SK-N-SH treated with all-trans-retinoic acid at 6 μM for 48 hours (cell line): ENCODE data around the gene NGDN.

Experiments used
- ATAC-seq: fragments of 200-7000 bp; cut with Tn5 transposase; 3 replicates; pipeline ENCODE4 v1.9.1; 2020; ENCODE audit warnings: mild to moderate bottlenecking, moderate library complexity
- BACH2 ChIP-seq: fragments of 250-450 bp; sonication (Bioruptor Pico); IDR thresholded peaks from 2 replicates; pipeline ENCODE4 v1.9.0; 2021; ENCODE audit warnings: mild to moderate bottlenecking, borderline replicate concordance
- CREB5 ChIP-seq: fragments of 250-450 bp; sonication (Bioruptor Pico); IDR thresholded peaks from 2 replicates; pipeline ENCODE4 v1.5.1; 2020; ENCODE audit warnings: low read depth, mild to moderate bottlenecking, moderate library complexity
- CSDC2 ChIP-seq: fragments of 250-450 bp; sonication (Bioruptor Pico); IDR thresholded peaks from 2 replicates; pipeline ENCODE4 v1.5.0; 2020; ENCODE audit warnings: mild to moderate bottlenecking, moderate library complexity
- ESRRG ChIP-seq: fragments of 250-450 bp; sonication (Bioruptor Pico); IDR thresholded peaks from 2 replicates; pipeline ENCODE4 v1.6.1; 2021; ENCODE audit warnings: mild to moderate bottlenecking
- GLIS3 ChIP-seq: fragments of 250-450 bp; sonication (Bioruptor Pico); IDR thresholded peaks from 2 replicates; pipeline ENCODE4 v1.5.0; 2020; ENCODE audit warnings: mild to moderate bottlenecking, moderate library complexity
- ISL1 ChIP-seq: fragments of 250-450 bp; sonication (Bioruptor Pico); IDR thresholded peaks from 2 replicates; pipeline ENCODE4 v2.1.2; 2022; ENCODE audit warnings: mild to moderate bottlenecking, moderate library complexity
- OSR1 ChIP-seq: fragments of 250-450 bp; sonication (Bioruptor Pico); IDR thresholded peaks from 2 replicates; pipeline ENCODE4 v1.8.0; 2022; ENCODE audit warnings: moderate library complexity, mild to moderate bottlenecking, inconsistent platforms
- PPARA ChIP-seq: fragments of 250-450 bp; sonication (Bioruptor Pico); IDR thresholded peaks from 2 replicates; pipeline ENCODE4 v1.5.0; 2020; ENCODE audit warnings: mild to moderate bottlenecking, borderline replicate concordance
- TCF4 ChIP-seq: fragments of 250-450 bp; sonication (Bioruptor Pico); IDR thresholded peaks from 2 replicates; pipeline ENCODE4 v1.8.0; 2021; ENCODE audit warnings: mild to moderate bottlenecking, moderate library complexity, borderline replicate concordance
- TOX ChIP-seq: fragments of 250-450 bp; sonication (Bioruptor Pico); IDR thresholded peaks from 2 replicates; pipeline ENCODE4 v1.8.0; 2021; ENCODE audit warnings: mild to moderate bottlenecking, moderate library complexity, borderline replicate concordance
- ZC3H10 ChIP-seq: fragments of 250-450 bp; sonication (Bioruptor Pico); IDR thresholded peaks from 2 replicates; pipeline ENCODE4 v1.5.1; 2021; ENCODE audit warnings: mild to moderate bottlenecking, moderate library complexity
- ZFP3 ChIP-seq: fragments of 250-450 bp; sonication (Bioruptor Pico); IDR thresholded peaks from 2 replicates; pipeline ENCODE4 v1.5.0; 2020; ENCODE audit warnings: mild to moderate bottlenecking, moderate library complexity
- ZNF565 ChIP-seq: fragments of 450-650 bp; formaldehyde crosslinking; conservative IDR thresholded peaks from 2 replicates; pipeline ENCODE4 v1.5.0; 2020; ENCODE audit warnings: low read depth, mild to moderate bottlenecking, moderate library complexity
- ZNF70 ChIP-seq: fragments of 450-650 bp; formaldehyde crosslinking; IDR thresholded peaks from 2 replicates; pipeline ENCODE4 v1.5.0; 2020; ENCODE audit warnings: mild to moderate bottlenecking, moderate library complexity
- ZNF8 ChIP-seq: fragments of 450-650 bp; formaldehyde crosslinking; IDR thresholded peaks from 2 replicates; pipeline ENCODE4 v1.5.0; 2020; ENCODE audit warnings: mild to moderate bottlenecking, moderate library complexity
- TF ChIP-seq, protein P1 (sequence below): fragments of 250-450 bp; sonication (Bioruptor Pico); IDR thresholded peaks from 2 replicates; pipeline ENCODE4 v1.8.0; 2020; ENCODE audit warnings: mild to moderate bottlenecking, moderate library complexity, borderline replicate concordance
- TF ChIP-seq, protein P2 (sequence below): fragments of 250-450 bp; sonication (Bioruptor Pico); IDR thresholded peaks from 2 replicates; pipeline ENCODE4 v1.5.0; 2020; ENCODE audit warnings: mild to moderate bottlenecking, moderate library complexity
- TF ChIP-seq, protein P3 (sequence below): fragments of 250-450 bp; sonication (Bioruptor Pico); IDR thresholded peaks from 2 replicates; pipeline ENCODE4 v1.8.0; 2021; ENCODE audit warnings: low read depth, mild to moderate bottlenecking, moderate library complexity, borderline replicate concordance
- TF ChIP-seq, protein P4 (sequence below): fragments of 250-450 bp; sonication (Bioruptor Pico); IDR thresholded peaks from 2 replicates; pipeline ENCODE4 v1.5.1; 2021; ENCODE audit warnings: mild to moderate bottlenecking, moderate library complexity

Gene NGDN

DNA sequence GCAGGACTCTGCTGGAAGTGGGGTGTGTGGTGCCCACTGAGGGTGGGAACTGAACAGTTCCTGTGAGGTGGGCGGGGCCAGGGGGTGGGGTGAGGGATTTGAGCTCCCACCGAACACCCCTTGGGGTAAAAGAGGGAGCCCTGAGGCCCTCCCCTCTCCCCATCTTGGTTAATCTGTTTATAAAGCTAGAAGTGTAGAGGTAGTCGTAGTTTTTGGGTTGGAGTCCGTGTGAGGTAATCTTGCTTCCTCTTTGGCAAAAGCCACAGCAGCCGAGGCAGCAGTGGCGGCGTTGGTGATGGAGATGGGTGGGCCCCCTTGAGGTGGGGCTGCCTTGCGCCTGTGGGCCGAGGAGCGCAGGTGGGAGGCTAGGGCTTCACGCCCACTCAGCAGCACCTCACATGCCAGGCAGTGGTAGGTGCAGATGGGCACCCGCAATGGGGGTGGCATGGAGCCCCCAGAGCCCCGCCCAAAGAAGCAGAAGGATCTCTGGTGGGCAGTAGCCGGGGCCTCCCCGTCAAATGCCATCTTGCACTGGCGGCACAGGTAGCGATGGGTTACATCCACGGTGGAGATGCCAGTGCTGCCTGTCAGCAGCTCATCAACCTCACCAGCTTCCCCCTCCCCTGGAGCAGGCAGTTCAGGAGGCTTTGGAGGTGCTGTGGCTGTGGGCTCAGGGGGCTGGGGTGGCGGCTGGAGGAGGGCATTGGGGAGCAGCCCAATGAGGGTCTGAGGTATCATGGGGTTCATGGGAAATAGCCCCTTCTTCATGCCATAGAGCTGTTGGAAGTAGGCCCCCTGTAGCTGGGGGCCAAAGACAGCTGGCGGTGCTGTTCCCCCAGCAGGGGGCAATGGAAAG, 52.5 kb downstream of the NGDN start (continued):
- TF ChIP-seq, protein P1, sequence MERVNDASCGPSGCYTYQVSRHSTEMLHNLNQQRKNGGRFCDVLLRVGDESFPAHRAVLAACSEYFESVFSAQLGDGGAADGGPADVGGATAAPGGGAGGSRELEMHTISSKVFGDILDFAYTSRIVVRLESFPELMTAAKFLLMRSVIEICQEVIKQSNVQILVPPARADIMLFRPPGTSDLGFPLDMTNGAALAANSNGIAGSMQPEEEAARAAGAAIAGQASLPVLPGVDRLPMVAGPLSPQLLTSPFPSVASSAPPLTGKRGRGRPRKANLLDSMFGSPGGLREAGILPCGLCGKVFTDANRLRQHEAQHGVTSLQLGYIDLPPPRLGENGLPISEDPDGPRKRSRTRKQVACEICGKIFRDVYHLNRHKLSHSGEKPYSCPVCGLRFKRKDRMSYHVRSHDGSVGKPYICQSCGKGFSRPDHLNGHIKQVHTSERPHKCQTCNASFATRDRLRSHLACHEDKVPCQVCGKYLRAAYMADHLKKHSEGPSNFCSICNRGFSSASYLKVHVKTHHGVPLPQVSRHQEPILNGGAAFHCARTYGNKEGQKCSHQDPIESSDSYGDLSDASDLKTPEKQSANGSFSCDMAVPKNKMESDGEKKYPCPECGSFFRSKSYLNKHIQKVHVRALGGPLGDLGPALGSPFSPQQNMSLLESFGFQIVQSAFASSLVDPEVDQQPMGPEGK (CRISPR knock-in tag) = no peak
- TF ChIP-seq, protein P2, sequence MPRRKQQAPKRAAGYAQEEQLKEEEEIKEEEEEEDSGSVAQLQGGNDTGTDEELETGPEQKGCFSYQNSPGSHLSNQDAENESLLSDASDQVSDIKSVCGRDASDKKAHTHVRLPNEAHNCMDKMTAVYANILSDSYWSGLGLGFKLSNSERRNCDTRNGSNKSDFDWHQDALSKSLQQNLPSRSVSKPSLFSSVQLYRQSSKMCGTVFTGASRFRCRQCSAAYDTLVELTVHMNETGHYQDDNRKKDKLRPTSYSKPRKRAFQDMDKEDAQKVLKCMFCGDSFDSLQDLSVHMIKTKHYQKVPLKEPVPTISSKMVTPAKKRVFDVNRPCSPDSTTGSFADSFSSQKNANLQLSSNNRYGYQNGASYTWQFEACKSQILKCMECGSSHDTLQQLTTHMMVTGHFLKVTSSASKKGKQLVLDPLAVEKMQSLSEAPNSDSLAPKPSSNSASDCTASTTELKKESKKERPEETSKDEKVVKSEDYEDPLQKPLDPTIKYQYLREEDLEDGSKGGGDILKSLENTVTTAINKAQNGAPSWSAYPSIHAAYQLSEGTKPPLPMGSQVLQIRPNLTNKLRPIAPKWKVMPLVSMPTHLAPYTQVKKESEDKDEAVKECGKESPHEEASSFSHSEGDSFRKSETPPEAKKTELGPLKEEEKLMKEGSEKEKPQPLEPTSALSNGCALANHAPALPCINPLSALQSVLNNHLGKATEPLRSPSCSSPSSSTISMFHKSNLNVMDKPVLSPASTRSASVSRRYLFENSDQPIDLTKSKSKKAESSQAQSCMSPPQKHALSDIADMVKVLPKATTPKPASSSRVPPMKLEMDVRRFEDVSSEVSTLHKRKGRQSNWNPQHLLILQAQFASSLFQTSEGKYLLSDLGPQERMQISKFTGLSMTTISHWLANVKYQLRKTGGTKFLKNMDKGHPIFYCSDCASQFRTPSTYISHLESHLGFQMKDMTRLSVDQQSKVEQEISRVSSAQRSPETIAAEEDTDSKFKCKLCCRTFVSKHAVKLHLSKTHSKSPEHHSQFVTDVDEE = no peak
- TF ChIP-seq TOX (CRISPR knock-in tag) (no peak), ZNF565 (CRISPR knock-in tag) (no peak), ZNF8 (CRISPR knock-in tag) (no peak), ZNF70 (CRISPR knock-in tag) (no peak)

GRCh38 chr14:23522643-23523198, 53.2 kb downstream of the NGDN start:
- no peak for ATAC-seq

More at GRCh38 chr14:23522643-23523198, 53.2 kb downstream of the NGDN start:
- TF ChIP-seq ZC3H10 (CRISPR knock-in tag) = no peak
- no peak for TF ChIP-seq CREB5 (CRISPR knock-in tag)
- no peak for TF ChIP-seq ZFP3 (CRISPR knock-in tag)
- no peak for TF ChIP-seq GLIS3 (CRISPR knock-in tag)
- no peak for TF ChIP-seq TCF4
- TF ChIP-seq ZNF8 (CRISPR knock-in tag) = no peak
- no peak for TF ChIP-seq ZNF565 (CRISPR knock-in tag)
- TF ChIP-seq, protein P2 = no peak
- TF ChIP-seq ISL1 (CRISPR knock-in tag) = no peak
- no peak for TF ChIP-seq BACH2 (CRISPR knock-in tag)
- TF ChIP-seq, protein P3, sequence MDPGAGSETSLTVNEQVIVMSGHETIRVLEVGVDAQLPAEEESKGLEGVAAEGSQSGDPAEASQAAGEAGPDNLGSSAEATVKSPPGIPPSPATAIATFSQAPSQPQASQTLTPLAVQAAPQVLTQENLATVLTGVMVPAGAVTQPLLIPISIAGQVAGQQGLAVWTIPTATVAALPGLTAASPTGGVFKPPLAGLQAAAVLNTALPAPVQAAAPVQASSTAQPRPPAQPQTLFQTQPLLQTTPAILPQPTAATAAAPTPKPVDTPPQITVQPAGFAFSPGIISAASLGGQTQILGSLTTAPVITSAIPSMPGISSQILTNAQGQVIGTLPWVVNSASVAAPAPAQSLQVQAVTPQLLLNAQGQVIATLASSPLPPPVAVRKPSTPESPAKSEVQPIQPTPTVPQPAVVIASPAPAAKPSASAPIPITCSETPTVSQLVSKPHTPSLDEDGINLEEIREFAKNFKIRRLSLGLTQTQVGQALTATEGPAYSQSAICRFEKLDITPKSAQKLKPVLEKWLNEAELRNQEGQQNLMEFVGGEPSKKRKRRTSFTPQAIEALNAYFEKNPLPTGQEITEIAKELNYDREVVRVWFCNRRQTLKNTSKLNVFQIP = no peak
- no peak for TF ChIP-seq OSR1 (CRISPR knock-in tag)
- TF ChIP-seq CSDC2 = no peak
- TF ChIP-seq, protein P1 (CRISPR knock-in tag) = no peak
- TF ChIP-seq PPARA (CRISPR knock-in tag) = no peak
- TF ChIP-seq, protein P4, sequence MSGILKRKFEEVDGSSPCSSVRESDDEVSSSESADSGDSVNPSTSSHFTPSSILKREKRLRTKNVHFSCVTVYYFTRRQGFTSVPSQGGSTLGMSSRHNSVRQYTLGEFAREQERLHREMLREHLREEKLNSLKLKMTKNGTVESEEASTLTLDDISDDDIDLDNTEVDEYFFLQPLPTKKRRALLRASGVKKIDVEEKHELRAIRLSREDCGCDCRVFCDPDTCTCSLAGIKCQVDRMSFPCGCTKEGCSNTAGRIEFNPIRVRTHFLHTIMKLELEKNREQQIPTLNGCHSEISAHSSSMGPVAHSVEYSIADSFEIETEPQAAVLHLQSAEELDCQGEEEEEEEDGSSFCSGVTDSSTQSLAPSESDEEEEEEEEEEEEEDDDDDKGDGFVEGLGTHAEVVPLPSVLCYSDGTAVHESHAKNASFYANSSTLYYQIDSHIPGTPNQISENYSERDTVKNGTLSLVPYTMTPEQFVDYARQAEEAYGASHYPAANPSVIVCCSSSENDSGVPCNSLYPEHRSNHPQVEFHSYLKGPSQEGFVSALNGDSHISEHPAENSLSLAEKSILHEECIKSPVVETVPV (CRISPR knock-in tag) = no peak
- TF ChIP-seq ESRRG (CRISPR knock-in tag) = no peak
